Measurements from ENCODE around the gene COPRS. TPM values are rescaled to one million over a fixed set of nuclear protein-coding genes. Genes with fewer than 3 reads are reported as not detected.

Gene COPRS
- total and polyA plus RNA-seq, 2 experiments from 2014 or later, result 51.5 to 62.6 TPM

GRCh38 chr17:31853911-31854470 lies 5.1 kb downstream of the COPRS start:
- Histone ChIP-seq H3K4me3 (no peak overlapping the region), H4K20me1 (replicated peaks; ENCODE audit: insufficient read depth) (peaks cover 12% of the 10 kb centered on the region), H2AFZ (no peak overlapping the region), H3K27ac (ENCODE audit: low read depth) (no peak overlapping the region), H3K79me2 (replicated peaks; ENCODE audit: insufficient read depth) (peaks cover 10% of the 10 kb centered on the region; the same call in 1 of the 2 replicates), H3K4me2 (no peak overlapping the region), H3K4me1 (ENCODE audit: insufficient read depth) (peaks cover 9% of the 10 kb centered on the region), H3F3A (replicated peaks; ENCODE audit: low read depth) (no peaks in the 10 kb centered on the region; the same call in 1 of the 2 replicates), H3K36me3 (ENCODE audit: insufficient read depth) (no peaks in the 10 kb centered on the region; the same call in 1 of the 2 replicates), H3K27me3 (ENCODE audit: insufficient read depth) (peaks cover 6% of the 10 kb centered on the region), H3K9me2 (ENCODE audit: insufficient read depth) (no peaks in the 10 kb centered on the region)
- Mint-ChIP-seq H3K4me1 (peaks cover 11% of the 10 kb centered on the region), H3K27me3 (ENCODE audit: insufficient read depth, low read depth, poor library complexity) (peaks cover 3% of the 10 kb centered on the region), H3K27ac (no peak overlapping the region), H3K4me3 (no peak overlapping the region), H3K9me3 (no peaks in the 10 kb centered on the region), H3K36me3 (ENCODE audit: low read depth) (peaks cover 11% of the 10 kb centered on the region)
- ATAC-seq (no peak), DNase-seq (ENCODE audit: low spot score) (no peak)
- TF ChIP-seq ZNF114 (CRISPR knock-in tag; IDR thresholded peaks at IDR 0.05) (no peak), EZH2 (IDR thresholded peaks at IDR 0.05; ENCODE audit: low read depth, unreplicated experiment) (no peak), CTCF (conservative IDR thresholded peaks at IDR 0.05; ENCODE audit: low read depth in 2 of 2) (no peak), ZNF331 (CRISPR knock-in tag; IDR thresholded peaks at IDR 0.05; ENCODE audit: low read depth) (no peak), POLR2AphosphoS5 (IDR thresholded peaks at IDR 0.05; ENCODE audit: low read depth) (no peak), EZH2phosphoT487 (IDR thresholded peaks at IDR 0.05; ENCODE audit: unreplicated experiment) (no peak)
- TF ChIP-seq, protein P1, sequence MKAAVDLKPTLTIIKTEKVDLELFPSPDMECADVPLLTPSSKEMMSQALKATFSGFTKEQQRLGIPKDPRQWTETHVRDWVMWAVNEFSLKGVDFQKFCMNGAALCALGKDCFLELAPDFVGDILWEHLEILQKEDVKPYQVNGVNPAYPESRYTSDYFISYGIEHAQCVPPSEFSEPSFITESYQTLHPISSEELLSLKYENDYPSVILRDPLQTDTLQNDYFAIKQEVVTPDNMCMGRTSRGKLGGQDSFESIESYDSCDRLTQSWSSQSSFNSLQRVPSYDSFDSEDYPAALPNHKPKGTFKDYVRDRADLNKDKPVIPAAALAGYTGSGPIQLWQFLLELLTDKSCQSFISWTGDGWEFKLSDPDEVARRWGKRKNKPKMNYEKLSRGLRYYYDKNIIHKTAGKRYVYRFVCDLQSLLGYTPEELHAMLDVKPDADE (IDR thresholded peaks at IDR 0.05), result no peak
- TF ChIP-seq, protein P2, sequence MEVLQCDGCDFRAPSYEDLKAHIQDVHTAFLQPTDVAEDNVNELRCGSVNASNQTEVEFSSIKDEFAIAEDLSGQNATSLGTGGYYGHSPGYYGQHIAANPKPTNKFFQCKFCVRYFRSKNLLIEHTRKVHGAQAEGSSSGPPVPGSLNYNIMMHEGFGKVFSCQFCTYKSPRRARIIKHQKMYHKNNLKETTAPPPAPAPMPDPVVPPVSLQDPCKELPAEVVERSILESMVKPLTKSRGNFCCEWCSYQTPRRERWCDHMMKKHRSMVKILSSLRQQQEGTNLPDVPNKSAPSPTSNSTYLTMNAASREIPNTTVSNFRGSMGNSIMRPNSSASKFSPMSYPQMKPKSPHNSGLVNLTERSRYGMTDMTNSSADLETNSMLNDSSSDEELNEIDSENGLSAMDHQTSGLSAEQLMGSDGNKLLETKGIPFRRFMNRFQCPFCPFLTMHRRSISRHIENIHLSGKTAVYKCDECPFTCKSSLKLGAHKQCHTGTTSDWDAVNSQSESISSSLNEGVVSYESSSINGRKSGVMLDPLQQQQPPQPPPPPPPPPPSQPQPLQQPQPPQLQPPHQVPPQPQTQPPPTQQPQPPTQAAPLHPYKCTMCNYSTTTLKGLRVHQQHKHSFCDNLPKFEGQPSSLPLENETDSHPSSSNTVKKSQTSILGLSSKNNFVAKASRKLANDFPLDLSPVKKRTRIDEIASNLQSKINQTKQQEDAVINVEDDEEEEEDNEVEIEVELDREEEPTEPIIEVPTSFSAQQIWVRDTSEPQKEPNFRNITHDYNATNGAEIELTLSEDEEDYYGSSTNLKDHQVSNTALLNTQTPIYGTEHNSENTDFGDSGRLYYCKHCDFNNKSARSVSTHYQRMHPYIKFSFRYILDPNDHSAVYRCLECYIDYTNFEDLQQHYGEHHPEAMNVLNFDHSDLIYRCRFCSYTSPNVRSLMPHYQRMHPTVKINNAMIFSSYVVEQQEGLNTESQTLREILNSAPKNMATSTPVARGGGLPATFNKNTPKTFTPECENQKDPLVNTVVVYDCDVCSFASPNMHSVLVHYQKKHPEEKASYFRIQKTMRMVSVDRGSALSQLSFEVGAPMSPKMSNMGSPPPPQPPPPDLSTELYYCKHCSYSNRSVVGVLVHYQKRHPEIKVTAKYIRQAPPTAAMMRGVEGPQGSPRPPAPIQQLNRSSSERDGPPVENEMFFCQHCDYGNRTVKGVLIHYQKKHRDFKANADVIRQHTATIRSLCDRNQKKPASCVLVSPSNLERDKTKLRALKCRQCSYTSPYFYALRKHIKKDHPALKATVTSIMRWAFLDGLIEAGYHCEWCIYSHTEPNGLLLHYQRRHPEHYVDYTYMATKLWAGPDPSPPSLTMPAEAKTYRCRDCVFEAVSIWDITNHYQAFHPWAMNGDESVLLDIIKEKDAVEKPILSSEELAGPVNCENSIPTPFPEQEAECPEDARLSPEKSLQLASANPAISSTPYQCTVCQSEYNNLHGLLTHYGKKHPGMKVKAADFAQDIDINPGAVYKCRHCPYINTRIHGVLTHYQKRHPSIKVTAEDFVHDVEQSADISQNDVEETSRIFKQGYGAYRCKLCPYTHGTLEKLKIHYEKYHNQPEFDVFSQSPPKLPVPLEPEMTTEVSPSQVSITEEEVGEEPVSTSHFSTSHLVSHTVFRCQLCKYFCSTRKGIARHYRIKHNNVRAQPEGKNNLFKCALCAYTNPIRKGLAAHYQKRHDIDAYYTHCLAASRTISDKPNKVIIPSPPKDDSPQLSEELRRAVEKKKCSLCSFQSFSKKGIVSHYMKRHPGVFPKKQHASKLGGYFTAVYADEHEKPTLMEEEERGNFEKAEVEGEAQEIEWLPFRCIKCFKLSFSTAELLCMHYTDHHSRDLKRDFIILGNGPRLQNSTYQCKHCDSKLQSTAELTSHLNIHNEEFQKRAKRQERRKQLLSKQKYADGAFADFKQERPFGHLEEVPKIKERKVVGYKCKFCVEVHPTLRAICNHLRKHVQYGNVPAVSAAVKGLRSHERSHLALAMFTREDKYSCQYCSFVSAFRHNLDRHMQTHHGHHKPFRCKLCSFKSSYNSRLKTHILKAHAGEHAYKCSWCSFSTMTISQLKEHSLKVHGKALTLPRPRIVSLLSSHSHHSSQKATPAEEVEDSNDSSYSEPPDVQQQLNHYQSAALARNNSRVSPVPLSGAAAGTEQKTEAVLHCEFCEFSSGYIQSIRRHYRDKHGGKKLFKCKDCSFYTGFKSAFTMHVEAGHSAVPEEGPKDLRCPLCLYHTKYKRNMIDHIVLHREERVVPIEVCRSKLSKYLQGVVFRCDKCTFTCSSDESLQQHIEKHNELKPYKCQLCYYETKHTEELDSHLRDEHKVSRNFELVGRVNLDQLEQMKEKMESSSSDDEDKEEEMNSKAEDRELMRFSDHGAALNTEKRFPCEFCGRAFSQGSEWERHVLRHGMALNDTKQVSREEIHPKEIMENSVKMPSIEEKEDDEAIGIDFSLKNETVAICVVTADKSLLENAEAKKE (CRISPR knock-in tag; IDR thresholded peaks at IDR 0.05), result no peak

All from GM23338 (cell line).